Tibial nerve (tissue), 4 donors: ENCODE results near the gene RYR1. TPM values are rescaled to one million over a fixed set of nuclear protein-coding genes. Genes with fewer than 3 reads are reported as not detected.
"Not testable (repeated sequence)": the region's sequence is repeated elsewhere in the genome, so short reads cannot be mapped to it uniquely, and the experiment has no call there.

Experiments used
- DNase-seq, 2 donors: peaks; one replicate each; pipeline ENCODE4 v3.0.0-alpha.2; 2019; ENCODE audit warnings: low spot score in 2 of 2
- H3K27ac ChIP-seq, 4 donors: fragments of 200-600 bp; sonication (generic) in 3 of 4; one replicate each; pipeline ENCODE4 v1.5.1; 2017 to 2019; ENCODE audit warnings: mild to moderate bottlenecking in 1 of 4
- H3K27me3 ChIP-seq, 2 donors: fragments of 200-600 bp; sonication (generic) in 1 of 2; one replicate each; pipeline versions ENCODE4 v1.5.1 to v1.6.0; 2017 to 2019
- H3K36me3 ChIP-seq, 3 donors: fragments of 200-600 bp; sonication (generic); one replicate each; pipeline ENCODE4 v1.5.1; 2018 to 2019
- H3K4me1 ChIP-seq, 4 donors: fragments of 200-600 bp; sonication (generic) in 3 of 4; one replicate each; pipeline ENCODE4 v1.5.1; 2017 to 2019
- H3K4me3 ChIP-seq, 4 donors: fragments of 200-600 bp; sonication (generic) in 3 of 4; one replicate each; pipeline ENCODE4 v1.5.1; 2017 to 2019; ENCODE audit warnings: mild to moderate bottlenecking in 1 of 4, moderate library complexity in 1 of 4
- H3K9me3 ChIP-seq, 4 donors: fragments of 200-600 bp; sonication (generic) in 3 of 4; one replicate each; pipeline ENCODE4 v1.5.1; 2017 to 2019
- CTCF ChIP-seq, 5 experiments: fragments of 200-600 bp in 3 of 5; fragments of 450-650 bp in 2 of 5; sonication (generic) in 3 of 5; IDR thresholded peaks; one replicate each; pipeline ENCODE4 v1.5.1; 2016 to 2019; ENCODE audit warnings: antibody characterized with exemption in 5 of 5, mild to moderate bottlenecking in 3 of 5, moderate library complexity in 2 of 5
- EP300 ChIP-seq, 2 donors: sonication (generic); formaldehyde crosslinking; IDR thresholded peaks; one replicate each; pipeline ENCODE4 v1.6.1; 2017; ENCODE audit warnings: antibody characterized with exemption in 2 of 2, mild to moderate bottlenecking in 1 of 2
- POLR2A ChIP-seq, 2 donors: fragments of 450-650 bp; IDR thresholded peaks; one replicate each; pipeline ENCODE4 v1.6.1; 2017; ENCODE audit warnings: antibody characterized with exemption in 2 of 2, mild to moderate bottlenecking in 2 of 2, moderate library complexity in 2 of 2
- WGBS, 2 donors: methylation state at CpG; one replicate each; pipeline ENCODE4 v1.1.5; 2018; 5-methylcytosine and 5-hydroxymethylcytosine counted together
- total RNA-seq, 4 donors: library from RNA; depleted of rRNA; stranded (reverse); fragments of >200 nt; gene quantifications; one replicate each; pipeline ENCODE4 v1.1.0, GENCODE V29; 2016

The RYR1 gene
- total RNA-seq, 4 donors from 2014 or later: 5.7 to 18.1 (median 12.0) TPM

DNA sequence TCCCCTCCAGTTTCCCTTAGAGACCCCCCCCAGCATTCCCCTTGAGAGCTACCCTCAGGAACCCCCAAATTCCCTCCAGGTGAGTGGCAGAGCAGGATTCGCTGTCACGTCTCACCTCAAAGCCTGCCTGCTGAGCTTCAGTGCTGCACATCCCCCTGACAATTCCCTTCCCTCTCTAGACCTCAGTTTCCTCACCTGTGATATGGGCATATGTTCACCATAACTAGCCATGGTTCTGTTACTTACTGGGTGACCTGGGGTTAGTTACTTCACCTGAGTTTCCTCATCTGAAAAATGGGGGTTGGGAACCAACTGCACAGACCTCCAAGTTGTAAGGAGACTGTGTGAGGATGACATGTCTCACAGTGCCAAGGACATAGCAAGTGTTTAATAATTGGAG lies 75.5 kb downstream of the RYR1 start:
- 94 to 97% methylated on average over 2 of the region's 2 CpGs for WGBS, 2 donors
- no peak for DNase-seq
- Histone ChIP-seq H3K27ac (no peak overlapping the region), H3K9me3 (no peaks in the 10 kb centered on the region), H3K4me1 (no peaks in the 10 kb centered on the region), H3K4me3 (no peak overlapping the region), H3K27me3 (no peaks in the 10 kb centered on the region), H3K36me3 (no peaks in the 10 kb centered on the region)
- TF ChIP-seq CTCF (IDR thresholded peaks at IDR 0.05) (no peak), POLR2A (IDR thresholded peaks at IDR 0.05) (no peak), EP300 (IDR thresholded peaks at IDR 0.05) (no peak)

GRCh38 chr19:38511074-38511708 lies 77.7 kb downstream of the RYR1 start:
- H3K9me3 ChIP-seq: no peaks in the 10 kb centered on the region
- 68 to 78% methylated on average over 10 of the region's 10 CpGs for WGBS, 2 donors
- peaks cover 0 to 9% (median 3%) of the 10 kb centered on the region in 4 donors for H3K4me1 ChIP-seq
- H3K36me3 ChIP-seq: no peaks in the 10 kb centered on the region
- no peak overlapping the region for H3K4me3 ChIP-seq
- DNase-seq: no peak
- no peak overlapping the region for H3K27ac ChIP-seq
- H3K27me3 ChIP-seq: no peaks in the 10 kb centered on the region
- TF ChIP-seq EP300 (IDR thresholded peaks at IDR 0.05) (no peak), POLR2A (IDR thresholded peaks at IDR 0.05) (no peak), CTCF (IDR thresholded peaks at IDR 0.05) (no peak)

DNA sequence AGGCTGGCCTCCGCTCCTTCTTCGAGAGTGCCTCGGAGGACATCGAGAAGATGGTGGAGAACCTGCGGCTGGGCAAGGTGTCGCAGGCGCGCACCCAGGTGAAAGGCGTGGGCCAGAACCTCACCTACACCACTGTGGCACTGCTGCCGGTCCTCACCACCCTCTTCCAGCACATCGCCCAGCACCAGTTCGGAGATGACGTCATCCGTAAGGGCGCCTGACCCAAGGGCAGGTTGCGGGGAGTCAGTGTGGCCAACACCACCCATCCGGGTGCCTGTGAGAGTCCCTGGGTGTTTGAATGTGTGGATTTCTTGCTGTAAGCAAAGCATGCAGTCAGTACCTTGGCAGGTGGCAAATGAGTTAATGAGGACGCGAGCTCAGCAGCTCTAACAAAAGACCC lies 78.8 kb downstream of the RYR1 start:
- Histone ChIP-seq H3K9me3 (no peaks in the 10 kb centered on the region), H3K36me3 (no peaks in the 10 kb centered on the region), H3K4me1 (peaks cover 0 to 16% (median 3%) of the 10 kb centered on the region in 4 donors), H3K27me3 (no peaks in the 10 kb centered on the region), H3K27ac (no peak overlapping the region), H3K4me3 (no peak overlapping the region)
- TF ChIP-seq POLR2A (IDR thresholded peaks at IDR 0.05) (no peak), EP300 (IDR thresholded peaks at IDR 0.05) (no peak), CTCF (IDR thresholded peaks at IDR 0.05) (no peak)
- 85 to 91% methylated on average over 19 of the region's 19 CpGs for WGBS, 2 donors
- no peak for DNase-seq

GRCh38 chr19:38513156-38513555 lies 79.7 kb downstream of the RYR1 start:
- not testable (repeated sequence) for H3K27me3 ChIP-seq, H3K27ac ChIP-seq, H3K9me3 ChIP-seq, DNase-seq, H3K36me3 ChIP-seq, H3K4me3 ChIP-seq
- WGBS, 2 donors: 90 to 93% methylated on average over 6 of the region's 6 CpGs
- H3K4me1 ChIP-seq: peaks cover 0 to 16% (median 3%) of the 10 kb centered on the region in 4 donors

DNA sequence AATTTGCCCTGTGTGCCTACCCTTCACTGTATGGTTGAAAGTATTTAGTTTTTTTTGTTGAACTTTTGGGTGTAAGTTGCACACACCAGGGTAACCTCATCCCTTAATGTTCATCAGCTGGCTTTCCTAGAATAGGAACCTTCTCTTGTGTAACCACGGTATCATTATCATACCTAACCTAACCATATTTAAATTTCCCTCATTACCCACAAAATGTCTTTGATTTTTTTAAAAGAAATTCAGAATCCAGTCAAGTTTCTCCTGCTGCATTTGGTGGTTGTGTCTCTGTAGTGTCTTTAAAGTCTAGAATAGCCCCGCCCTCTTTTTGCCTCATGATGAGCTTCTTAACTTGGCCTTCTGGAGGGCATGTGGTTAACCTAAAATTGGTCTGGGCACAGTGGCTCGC lies 80.3 kb downstream of the RYR1 start:
- WGBS, 2 donors: 83 to 89% methylated on average over 3 of the region's 3 CpGs
- H3K36me3 ChIP-seq: no peaks in the 10 kb centered on the region
- no peaks in the 10 kb centered on the region for H3K27me3 ChIP-seq
- H3K4me3 ChIP-seq: no peak overlapping the region
- no peaks in the 10 kb centered on the region for H3K9me3 ChIP-seq
- TF ChIP-seq EP300 (IDR thresholded peaks at IDR 0.05) (no peak), POLR2A (IDR thresholded peaks at IDR 0.05) (no peak), CTCF (IDR thresholded peaks at IDR 0.05) (no peak)
- no peak overlapping the region for H3K27ac ChIP-seq
- DNase-seq: no peak
- H3K4me1 ChIP-seq: peaks cover 0 to 16% (median 3%) of the 10 kb centered on the region in 4 donors
